ENCODE data around the gene RGS17. TPM values are rescaled to one million over a fixed set of nuclear protein-coding genes. Genes with fewer than 3 reads are reported as not detected.

The RGS17 gene
- total RNA-seq, 4 donors from 2014 or later, result 0.08 to 0.16 TPM; not detected in 2

GRCh38 chr6:153102605-153103318 lies 28.3 kb downstream of the RGS17 start:
- H3K4me3 ChIP-seq (ENCODE audit: low read depth, poor library complexity, severe bottlenecking), result no peak overlapping the region
- no peak for DNase-seq (ENCODE audit: low spot score in 2 of 2)
- TF ChIP-seq POLR2A (IDR thresholded peaks at IDR 0.05) (no peak), CTCF (IDR thresholded peaks at IDR 0.05) (no peak)
- intact Hi-C loops (cut with DNase I; ENCODE audit: low total_unique reads), result no loop called here
- 74 to 83% methylated on average over 2 of the region's 2 CpGs for WGBS, 2 donors

GRCh38 chr6:153101461-153101860 lies 29.6 kb downstream of the RGS17 start:
- no peak for DNase-seq (ENCODE audit: low spot score in 2 of 2)
- 89 to 97% methylated on average over 5 of the region's 5 CpGs for WGBS, 2 donors
- intact Hi-C loops (cut with DNase I; ENCODE audit: low total_unique reads), result no loop called here
- TF ChIP-seq CTCF (IDR thresholded peaks at IDR 0.05), result no peak
- no peak for TF ChIP-seq POLR2A (IDR thresholded peaks at IDR 0.05)
- no peak overlapping the region for H3K4me3 ChIP-seq (ENCODE audit: low read depth, poor library complexity, severe bottlenecking)

GRCh38 chr6:153099636-153100035 lies 31.4 kb downstream of the RGS17 start:
- TF ChIP-seq CTCF (IDR thresholded peaks at IDR 0.05) (no peak), POLR2A (IDR thresholded peaks at IDR 0.05) (no peak)
- intact Hi-C loops (cut with DNase I; ENCODE audit: low total_unique reads), result no loop called here
- H3K4me3 ChIP-seq (ENCODE audit: low read depth, poor library complexity, severe bottlenecking), result no peak overlapping the region
- no peak for DNase-seq (ENCODE audit: low spot score in 2 of 2)
- 81 to 83% methylated on average over 3 of the region's 3 CpGs for WGBS, 2 donors

- no peak for TF ChIP-seq CTCF (IDR thresholded peaks at IDR 0.05)
- TF ChIP-seq POLR2A (IDR thresholded peaks at IDR 0.05), result no peak
- intact Hi-C loops (cut with DNase I; ENCODE audit: low total_unique reads), result no loop called here
- 30 to 33% methylated on average over 1 of the region's 1 CpG for whole genome bisulfite sequencing, 2 donors
- no peak overlapping the region for H3K4me3 ChIP-seq (ENCODE audit: low read depth, poor library complexity, severe bottlenecking)
- DNase-seq (ENCODE audit: low spot score in 2 of 2), result no peak
Measured at GRCh38 chr6:153096792-153097191, 34.3 kb downstream of the RGS17 start.

GRCh38 chr6:153096031-153096430 lies 35.1 kb downstream of the RGS17 start:
- 33 to 43% methylated on average over 4 of the region's 4 CpGs for WGBS, 2 donors
- no peak for DNase-seq (ENCODE audit: low spot score in 2 of 2)
- intact Hi-C loops (cut with DNase I; ENCODE audit: low total_unique reads), result no loop called here
- no peak for TF ChIP-seq POLR2A (IDR thresholded peaks at IDR 0.05)
- TF ChIP-seq CTCF (IDR thresholded peaks at IDR 0.05), result no peak
- H3K4me3 ChIP-seq (ENCODE audit: low read depth, poor library complexity, severe bottlenecking), result no peak overlapping the region

Measured in lower leg skin (tissue), 4 donors.